HepG2 (cell line): ENCODE data around the gene TRPV4. TPM values are rescaled to one million over a fixed set of nuclear protein-coding genes. Genes with fewer than 3 reads are reported as not detected.

Experiments
- ATAC-seq: fragments of 200-7000 bp; cut with Tn5 transposase; 3 replicates; pipeline ENCODE4 v1.9.1; 2020; ENCODE audit warnings: mild to moderate bottlenecking, moderate library complexity
- BruUV-seq: library from RNA; stranded (reverse); fragments of 400-500 nt; replicated peaks from 2 replicates; lab custom pipeline; 2021; lab: Mats Ljungman, UMichigan
- CTCF ChIA-PET: fragments of 300-600 bp; formaldehyde crosslinking; extraction: SDS; loops from one replicate; lab custom pipeline; 2021; ENCODE audit warnings: low total read pairs, inconsistent platforms, low intra/inter-chr PET ratio; lab: Yijun Ruan, JAX
- POLR2A ChIA-PET: fragments of 350-600 bp; sonication (Branson Sonifier 250); formaldehyde crosslinking; loops from one replicate; lab custom pipeline; 2020; ENCODE audit warnings: antibody characterized with exemption, inconsistent platforms; lab: Yijun Ruan, JAX
- DNase-seq: peaks from one replicate; pipeline ENCODE4 v3.0.0-alpha.2; 2015; ENCODE audit warnings: low spot score
- FAIRE-seq: peaks from 3 replicates; lab custom pipeline; 2011; peaks lifted over from hg19 to GRCh38; lab: Jason Lieb, UNC
- H2AFZ ChIP-seq: one replicate; pipeline ENCODE4 v1.6.1; 2011; ENCODE audit warnings: low read length, inconsistent platforms
- H3K27ac ChIP-seq: fragments of 300-600 bp; 3 replicates; pipeline ENCODE4 v1.8.0; 2011; ENCODE audit warnings: mixed run types, mild to moderate bottlenecking, mixed read lengths, low read length, inconsistent platforms; ENCODE audit not compliant: insufficient read depth; ENCODE audit errors: extremely low read length
- H3K27me3 ChIP-seq, 2 experiments: fragments of 200-600 bp in 1 of 2; 2 replicates in 1 of 2; 3 replicates in 1 of 2; pipeline versions ENCODE4 v1.6.0 to v1.8.0; 2011; ENCODE audit warnings: low read length in 2 of 2, mild to moderate bottlenecking in 2 of 2, moderate library complexity in 2 of 2, inconsistent platforms in 1 of 2; ENCODE audit not compliant: insufficient read depth in 2 of 2, control insufficient read depth in 1 of 2
- H3K36me3 ChIP-seq, 2 experiments: fragments of 200-600 bp in 1 of 2; replicated peaks in 1 of 2; 2 replicates in 1 of 2; 3 replicates in 1 of 2; pipeline versions ENCODE4 v1.5.1 to v1.8.0; 2011; ENCODE audit warnings: low read length in 2 of 2, inconsistent platforms in 1 of 2; ENCODE audit not compliant: insufficient read depth in 2 of 2, control insufficient read depth in 1 of 2
- H3K4me1 ChIP-seq: 2 replicates; pipeline ENCODE4 v1.5.1; 2012; ENCODE audit warnings: low read length, inconsistent platforms; ENCODE audit not compliant: insufficient read depth
- H3K4me2 ChIP-seq: 2 replicates; pipeline ENCODE4 v1.6.0; 2011; ENCODE audit warnings: low read depth, low read length, inconsistent platforms
- H3K4me3 ChIP-seq, 3 experiments: fragments of 200-600 bp in 1 of 3; sonication (generic), shearing (Covaris generic) in 1 of 3; replicated peaks in 1 of 3; 2 replicates each; pipeline ENCODE4 v1.5.1; 2011 to 2016; ENCODE audit warnings: low read length in 3 of 3, inconsistent platforms in 2 of 3, low read depth in 2 of 3, mild to moderate bottlenecking in 2 of 3, control low read depth in 1 of 3, mixed read lengths in 1 of 3; ENCODE audit not compliant: insufficient read depth in 1 of 3
- H3K79me2 ChIP-seq: one replicate; pipeline ENCODE4 v1.6.1; 2011; ENCODE audit warnings: low read length, inconsistent platforms; ENCODE audit not compliant: insufficient read depth
- H3K9ac ChIP-seq: 2 replicates; pipeline ENCODE4 v1.6.0; 2011; ENCODE audit warnings: mild to moderate bottlenecking, low read depth, low read length, inconsistent platforms; ENCODE audit not compliant: insufficient read depth
- H3K9me3 ChIP-seq: 2 replicates; pipeline ENCODE4 v1.5.1; 2012; ENCODE audit warnings: mild to moderate bottlenecking, low read length
- H4K20me1 ChIP-seq: 2 replicates; pipeline ENCODE4 v1.6.0; 2011; ENCODE audit warnings: inconsistent platforms, mild to moderate bottlenecking, low read length, moderate library complexity; ENCODE audit not compliant: insufficient read depth
- HMG20A ChIP-seq: IDR thresholded peaks from 2 replicates; pipeline ENCODE4 v1.6.1; 2016; ENCODE audit warnings: borderline replicate concordance
- PBX2 ChIP-seq: IDR thresholded peaks from 2 replicates; pipeline ENCODE4 v1.6.1; 2016; ENCODE audit warnings: control low read depth
- TAF1 ChIP-seq: sonication (generic); formaldehyde crosslinking; IDR thresholded peaks from 2 replicates; pipeline ENCODE4 v1.4.0; 2020; ENCODE audit warnings: missing genetic modification reagents
- TEAD2 ChIP-seq: sonication (generic); formaldehyde crosslinking; IDR thresholded peaks from 2 replicates; pipeline ENCODE4 v1.9.0; 2021; ENCODE audit warnings: missing genetic modification reagents
- TRIM24 ChIP-seq: sonication (generic); formaldehyde crosslinking; IDR thresholded peaks from 2 replicates; pipeline ENCODE4 v1.8.0; 2022; ENCODE audit warnings: mild to moderate bottlenecking, missing genetic modification reagents
- ZFP36L1 ChIP-seq: sonication (generic); formaldehyde crosslinking; IDR thresholded peaks from 2 replicates; pipeline ENCODE4 v1.8.0; 2022; ENCODE audit warnings: mild to moderate bottlenecking, missing genetic modification reagents, moderate library complexity
- ZMYM3 ChIP-seq: sonication (generic); formaldehyde crosslinking; IDR thresholded peaks from 2 replicates; pipeline ENCODE4 v1.5.1; 2020; ENCODE audit warnings: mild to moderate bottlenecking, missing genetic modification reagents
- ZNF143 ChIP-seq: sonication (generic); formaldehyde crosslinking; IDR thresholded peaks from 2 replicates; pipeline ENCODE4 v1.4.0; 2020; ENCODE audit warnings: missing genetic modification reagents
- ZNF205 ChIP-seq: IDR thresholded peaks from 2 replicates; pipeline ENCODE4 v1.6.1; 2018; ENCODE audit warnings: missing biosample characterization, missing genetic modification reagents
- ZNF232 ChIP-seq: sonication (generic); formaldehyde crosslinking; IDR thresholded peaks from 2 replicates; pipeline ENCODE4 v1.4.0; 2020; ENCODE audit warnings: missing genetic modification reagents, borderline replicate concordance
- ZNF30 ChIP-seq: sonication (generic); formaldehyde crosslinking; IDR thresholded peaks from 2 replicates; pipeline ENCODE4 v1.5.0; 2020; ENCODE audit warnings: mild to moderate bottlenecking, missing genetic modification reagents
- ZNF563 ChIP-seq: sonication (generic); formaldehyde crosslinking; IDR thresholded peaks from 2 replicates; pipeline ENCODE4 v1.8.0; 2022; ENCODE audit warnings: mild to moderate bottlenecking, moderate library complexity, missing genetic modification reagents
- ZSCAN30 ChIP-seq: sonication (generic); formaldehyde crosslinking; IDR thresholded peaks from 2 replicates; pipeline ENCODE4 v1.5.0; 2020; ENCODE audit warnings: mild to moderate bottlenecking, missing genetic modification reagents
- WGBS: methylation state at CpG from one replicate; pipeline ENCODE4 v1.1.6; 2017; ENCODE audit warnings: low lambda C conversion rate; 5-methylcytosine and 5-hydroxymethylcytosine counted together
- in situ Hi-C: cut with HindIII; loops from 2 replicates; pipeline ENCODE4 v1.10.0; 2017; ENCODE audit warnings: low pct_unique_long_range_greater_than_20kb; ENCODE audit not compliant: extremely low pct_ligation_motif_present
- intact Hi-C: fragments of 100-400 bp; cut with micrococcal nuclease; formaldehyde crosslinking; loops from one replicate; pipeline ENCODE4 v1.10.0; 2022; ENCODE audit not compliant: unreplicated experiment
- polyA plus RNA-seq, 8 experiments: library from polyadenylated mRNA; depleted of rRNA in 3 of 8; stranded (reverse) in 7 of 8; unstranded in 1 of 8; fragments of >200 nt; fragmentation: Illumina TruSeq in 4 of 8; extraction: Trizol in 4 of 8; gene quantifications; 2 replicates each; pipeline versions ENCODE4 v1.2.1 to v1.2.3, GENCODE V29; 2011 to 2016; ENCODE audit warnings: low read depth in 4 of 8, missing spikeins in 1 of 8, mixed read lengths in 1 of 8; ENCODE audit not compliant: insufficient read depth in 1 of 8
- total RNA-seq, 5 experiments: library from RNA; depleted of rRNA; stranded (reverse); fragments of >200 nt; fragmentation: Illumina TruSeq; extraction: Trizol; gene quantifications; 2 replicates each; pipeline ENCODE4 v1.2.3, GENCODE V29; 2016; ENCODE audit warnings: low read depth in 1 of 5
- TF ChIP-seq, protein P1 (sequence below): sonication (generic); formaldehyde crosslinking; IDR thresholded peaks from 2 replicates; pipeline ENCODE4 v1.4.0; 2020; ENCODE audit warnings: missing genetic modification reagents, borderline replicate concordance

TRPV4 gene
- total and polyA plus RNA-seq, 2 of the 13 experiments (the other 11 are each of a cell fraction or from before 2014, with no cell fraction given), result 0.66 to 4.7 TPM

DNA sequence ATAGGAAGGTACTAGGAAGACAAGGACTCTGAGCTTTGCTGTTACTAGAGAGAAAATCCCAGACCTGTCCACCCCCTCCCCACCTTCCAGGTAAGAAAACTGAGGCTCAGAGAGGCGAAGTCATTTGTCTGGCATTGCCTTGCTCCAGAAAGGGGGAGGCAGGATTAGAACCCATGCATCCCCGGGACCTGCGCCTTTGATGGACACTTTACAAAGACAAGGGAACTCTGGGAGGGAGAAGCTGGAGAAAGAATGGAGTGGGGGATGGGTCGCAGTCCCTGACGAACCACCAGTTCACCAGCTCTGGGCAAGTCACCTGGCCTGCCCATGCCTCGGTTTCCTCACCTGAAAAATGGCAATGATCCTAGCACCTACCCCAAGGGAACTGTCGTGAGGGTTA, 10.8 kb downstream of the TRPV4 start:
- intact Hi-C loops (no loop called here), in situ Hi-C loops (no loop called here)
- Histone ChIP-seq H3K4me3 (peak overlapping the region in 1 of 3 experiments; percentile 48; a peak in 3 of 6 replicates), H3K36me3 (no peaks in the 10 kb centered on the region), H3K79me2 (no peaks in the 10 kb centered on the region), H3K4me2 (peak overlapping the region; percentile 76), H3K27ac (peak overlapping the region; percentile 31), H3K9me3 (no peaks in the 10 kb centered on the region), H3K27me3 (no peaks in the 10 kb centered on the region), H2AFZ (no peak overlapping the region), H4K20me1 (no peaks in the 10 kb centered on the region), H3K4me1 (peaks cover 76% of the 10 kb centered on the region), H3K9ac (peak overlapping the region; percentile 42; the same call in 1 of the 2 replicates)
- no peak for TF ChIP-seq ZFP36L1 (CRISPR knock-in tag)
- 0 out of 2 replicates have a peak, but pooled peaks have one; percentile 6 for TF ChIP-seq ZNF205 (CRISPR knock-in tag)
- TF ChIP-seq ZMYM3 (CRISPR knock-in tag), result 0 out of 2 replicates have a peak, but pooled peaks have one; percentile 13
- TF ChIP-seq ZNF30 (CRISPR knock-in tag), result no peak
- no peak for TF ChIP-seq ZSCAN30 (CRISPR knock-in tag)
- TF ChIP-seq ZNF143, result peak; percentile 60; the same call in 1 of the 2 replicates
- 0 out of 2 replicates have a peak, but pooled peaks have one; percentile 11 for TF ChIP-seq TAF1 (CRISPR knock-in tag)
- 0 out of 2 replicates have a peak, but pooled peaks have one; percentile 23 for TF ChIP-seq PBX2
- no peak for TF ChIP-seq TEAD2 (CRISPR knock-in tag)
- TF ChIP-seq TRIM24, result no peak
- TF ChIP-seq HMG20A (CRISPR knock-in tag), result no peak
- TF ChIP-seq ZNF232 (CRISPR knock-in tag), result no peak
- TF ChIP-seq, protein P1, sequence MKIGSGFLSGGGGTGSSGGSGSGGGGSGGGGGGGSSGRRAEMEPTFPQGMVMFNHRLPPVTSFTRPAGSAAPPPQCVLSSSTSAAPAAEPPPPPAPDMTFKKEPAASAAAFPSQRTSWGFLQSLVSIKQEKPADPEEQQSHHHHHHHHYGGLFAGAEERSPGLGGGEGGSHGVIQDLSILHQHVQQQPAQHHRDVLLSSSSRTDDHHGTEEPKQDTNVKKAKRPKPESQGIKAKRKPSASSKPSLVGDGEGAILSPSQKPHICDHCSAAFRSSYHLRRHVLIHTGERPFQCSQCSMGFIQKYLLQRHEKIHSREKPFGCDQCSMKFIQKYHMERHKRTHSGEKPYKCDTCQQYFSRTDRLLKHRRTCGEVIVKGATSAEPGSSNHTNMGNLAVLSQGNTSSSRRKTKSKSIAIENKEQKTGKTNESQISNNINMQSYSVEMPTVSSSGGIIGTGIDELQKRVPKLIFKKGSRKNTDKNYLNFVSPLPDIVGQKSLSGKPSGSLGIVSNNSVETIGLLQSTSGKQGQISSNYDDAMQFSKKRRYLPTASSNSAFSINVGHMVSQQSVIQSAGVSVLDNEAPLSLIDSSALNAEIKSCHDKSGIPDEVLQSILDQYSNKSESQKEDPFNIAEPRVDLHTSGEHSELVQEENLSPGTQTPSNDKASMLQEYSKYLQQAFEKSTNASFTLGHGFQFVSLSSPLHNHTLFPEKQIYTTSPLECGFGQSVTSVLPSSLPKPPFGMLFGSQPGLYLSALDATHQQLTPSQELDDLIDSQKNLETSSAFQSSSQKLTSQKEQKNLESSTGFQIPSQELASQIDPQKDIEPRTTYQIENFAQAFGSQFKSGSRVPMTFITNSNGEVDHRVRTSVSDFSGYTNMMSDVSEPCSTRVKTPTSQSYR (CRISPR knock-in tag), result peak; percentile 60; the same call in 1 of the 2 replicates
- 0 out of 2 replicates have a peak, but pooled peaks have one; percentile 32 for TF ChIP-seq ZNF563 (CRISPR knock-in tag)
- ChIA-PET CTCF (no interaction called here), POLR2A (no interaction called here)
- 32% methylated on average over 7 of the region's 7 CpGs for WGBS
- FAIRE-seq (no peak), ATAC-seq (no peak; the same call in 2 of the 3 replicates), DNase-seq (no peak)
- no TSS peak for BruUV-seq
